Mucosa of rectum (tissue), 2 donors: ENCODE results near the gene OR2Z1.
"Not testable (repeated sequence)": the region's sequence is repeated elsewhere in the genome, so short reads cannot be mapped to it uniquely, and the experiment has no call there.

Source experiments
- H3K27ac ChIP-seq, 2 donors: one replicate each; pipeline ENCODE4 v1.7.0; 2013; ENCODE audit warnings: inconsistent platforms in 2 of 2, low read depth in 2 of 2, low read length in 2 of 2
- H3K27me3 ChIP-seq, 2 donors: one replicate each; pipeline ENCODE4 v1.7.0; 2013; ENCODE audit warnings: low read length in 2 of 2; ENCODE audit not compliant: control insufficient read depth in 2 of 2, insufficient read depth in 2 of 2
- H3K36me3 ChIP-seq, 2 donors: one replicate each; pipeline ENCODE4 v1.7.0; 2013; ENCODE audit warnings: low read length in 2 of 2; ENCODE audit not compliant: control insufficient read depth in 2 of 2, insufficient read depth in 2 of 2
- H3K4me1 ChIP-seq, 2 donors: one replicate each; pipeline ENCODE4 v1.7.0; 2013; ENCODE audit warnings: low read length in 2 of 2, mild to moderate bottlenecking in 1 of 2; ENCODE audit not compliant: control insufficient read depth in 2 of 2, insufficient read depth in 2 of 2
- H3K4me3 ChIP-seq, 2 donors: one replicate each; pipeline ENCODE4 v1.7.0; 2013; ENCODE audit warnings: low read length in 2 of 2
- H3K9ac ChIP-seq, 2 donors: one replicate each; pipeline ENCODE4 v1.7.0; 2013; ENCODE audit warnings: low read length in 2 of 2, low read depth in 1 of 2, mild to moderate bottlenecking in 1 of 2
- H3K9me3 ChIP-seq, 2 donors: one replicate each; pipeline ENCODE4 v1.7.0; 2013; ENCODE audit warnings: low read length in 2 of 2; ENCODE audit not compliant: control insufficient read depth in 2 of 2
- donor health status: healthy.
- donor health status: Normal muscosa, but diverticular disease.

Gene OR2Z1

GRCh38 chr19:8702350-8702749, 19.1 kb upstream of the OR2Z1 start:
- Histone ChIP-seq H3K36me3 (no peaks in the 10 kb centered on the region), H3K9me3 (no peaks in the 10 kb centered on the region), H3K9ac (no peak overlapping the region), H3K27me3 (peaks cover 0 to 2% of the 10 kb centered on the region in 2 donors), H3K27ac (no peak overlapping the region), H3K4me1 (no peaks in the 10 kb centered on the region), H3K4me3 (no peak overlapping the region)

GRCh38 chr19:8703223-8703622, 18.2 kb upstream of the OR2Z1 start:
- Histone ChIP-seq H3K4me1 (no peaks in the 10 kb centered on the region), H3K9ac (no peak overlapping the region), H3K27me3 (peaks cover 0 to 2% of the 10 kb centered on the region in 2 donors)

DNA sequence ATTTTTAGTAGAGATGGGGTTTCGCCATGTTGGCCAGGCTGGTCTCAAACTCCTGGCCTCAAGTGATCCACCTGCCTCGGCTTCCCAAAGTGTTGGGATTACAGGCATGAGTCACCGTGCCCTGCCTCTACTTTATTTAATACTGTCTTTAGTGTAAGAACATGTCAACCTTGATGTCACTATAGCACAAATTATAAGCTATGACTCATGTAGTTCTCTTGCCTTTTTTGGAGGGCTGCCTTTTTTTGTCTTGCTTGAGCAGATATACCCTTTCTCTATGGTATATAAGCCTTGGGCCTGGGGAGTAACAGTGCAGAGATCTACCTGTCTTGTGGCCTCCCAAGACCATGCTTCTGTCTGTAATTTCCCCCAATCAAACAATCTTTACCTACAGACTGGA, 16.1 kb upstream of the OR2Z1 start:
- H3K9ac ChIP-seq, H3K4me3 ChIP-seq, H3K27ac ChIP-seq, H3K9me3 ChIP-seq, H3K27me3 ChIP-seq, H3K36me3 ChIP-seq, H3K4me1 ChIP-seq: not testable (repeated sequence)

More at GRCh38 chr19:8703223-8703622, 18.2 kb upstream of the OR2Z1 start:
- Histone ChIP-seq H3K36me3 (no peaks in the 10 kb centered on the region), H3K9me3 (no peaks in the 10 kb centered on the region), H3K27ac (no peak overlapping the region), H3K4me3 (no peak overlapping the region)

DNA sequence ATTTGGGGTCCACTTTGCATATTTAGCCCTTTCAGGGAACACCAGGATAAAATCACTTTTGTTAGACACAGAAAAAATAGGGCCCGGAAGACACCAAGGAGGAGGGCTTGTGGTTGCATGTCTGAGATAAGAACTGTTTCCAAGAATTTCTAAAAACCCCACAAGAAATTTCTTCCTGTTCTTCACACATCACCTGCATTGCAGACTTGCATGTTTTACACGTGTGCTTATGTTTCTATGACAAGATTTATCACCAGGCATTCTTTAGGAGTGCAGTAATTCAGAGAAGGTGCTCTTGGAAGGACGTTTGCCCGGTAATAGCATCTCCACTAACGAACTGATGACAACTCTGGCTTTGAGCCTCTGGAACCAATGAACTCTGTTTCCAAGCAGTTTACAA, 15.7 kb upstream of the OR2Z1 start:
- H3K4me3 ChIP-seq, result no peak overlapping the region
- H3K9me3 ChIP-seq, result no peaks in the 10 kb centered on the region
- no peaks in the 10 kb centered on the region for H3K36me3 ChIP-seq
- no peak overlapping the region for H3K27ac ChIP-seq
- H3K4me1 ChIP-seq, result no peaks in the 10 kb centered on the region
- no peak overlapping the region for H3K9ac ChIP-seq
- no peaks in the 10 kb centered on the region for H3K27me3 ChIP-seq

- H3K4me1 ChIP-seq, H3K9me3 ChIP-seq, H3K27ac ChIP-seq, H3K27me3 ChIP-seq, H3K4me3 ChIP-seq, H3K9ac ChIP-seq, H3K36me3 ChIP-seq: not testable (repeated sequence)
Observed at GRCh38 chr19:8710337-8710736, 11.1 kb upstream of the OR2Z1 start.

DNA sequence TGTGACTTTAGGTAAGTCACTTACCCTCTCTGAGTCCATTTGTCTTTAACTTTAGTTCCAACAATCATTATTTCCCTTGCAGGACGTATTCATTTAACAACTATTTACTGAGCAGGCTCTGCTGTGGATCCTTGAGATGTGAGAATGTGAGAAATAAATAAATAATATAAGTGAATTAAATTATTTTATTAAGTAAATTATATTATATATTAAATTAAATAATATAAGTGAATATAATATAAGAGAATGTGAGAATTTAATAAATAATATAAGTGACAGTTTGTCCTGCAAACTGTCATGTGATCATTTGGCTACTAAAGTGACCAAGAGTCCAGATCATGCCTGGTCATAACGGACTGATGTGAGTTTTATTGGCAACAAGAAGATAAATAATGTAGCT, 598 bp downstream of the OR2Z1 start:
- no peaks in the 10 kb centered on the region for H3K36me3 ChIP-seq

GRCh38 chr19:8724276-8724675, 2.8 kb downstream of the OR2Z1 start:
- Histone ChIP-seq H3K4me1 (no peaks in the 10 kb centered on the region), H3K4me3 (no peak overlapping the region), H3K9me3 (no peaks in the 10 kb centered on the region), H3K9ac (no peak overlapping the region), H3K27me3 (no peaks in the 10 kb centered on the region), H3K27ac (no peak overlapping the region), H3K36me3 (no peaks in the 10 kb centered on the region)

More for the DNA sequence above, 598 bp downstream of the OR2Z1 start:
- Histone ChIP-seq H3K4me1 (no peaks in the 10 kb centered on the region), H3K27me3 (no peaks in the 10 kb centered on the region), H3K4me3 (no peak overlapping the region), H3K9ac (no peak overlapping the region), H3K27ac (no peak overlapping the region), H3K9me3 (no peaks in the 10 kb centered on the region)

GRCh38 chr19:8731428-8732169, 10.2 kb downstream of the OR2Z1 start:
- Histone ChIP-seq H3K4me3 (no peak overlapping the region), H3K4me1 (no peaks in the 10 kb centered on the region), H3K27ac (no peak overlapping the region), H3K27me3 (no peaks in the 10 kb centered on the region), H3K36me3 (no peaks in the 10 kb centered on the region), H3K9me3 (no peaks in the 10 kb centered on the region), H3K9ac (no peak overlapping the region)

DNA sequence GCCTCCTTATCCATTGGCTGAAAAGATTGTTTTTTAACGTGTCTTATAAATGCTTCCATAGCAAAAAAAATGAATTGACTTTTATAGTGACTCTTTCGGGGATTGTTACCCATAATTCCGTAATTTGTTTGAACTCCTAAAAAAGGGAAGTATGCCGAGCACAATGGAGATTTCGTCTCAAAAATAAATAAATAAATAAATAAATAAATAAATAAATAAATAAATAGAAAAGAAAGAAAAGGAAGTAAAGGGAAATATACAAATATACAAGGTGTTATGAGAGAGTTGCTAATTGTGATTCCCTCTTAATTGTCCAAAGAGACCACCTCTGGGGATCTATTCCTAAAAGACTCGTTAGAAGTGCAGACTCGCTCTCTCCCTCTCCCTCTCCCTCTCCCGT, 16.9 kb downstream of the OR2Z1 start:
- H3K27ac ChIP-seq, result no peak overlapping the region
- H3K9ac ChIP-seq, result no peak overlapping the region
- no peaks in the 10 kb centered on the region for H3K27me3 ChIP-seq
- H3K4me3 ChIP-seq, result no peak overlapping the region
- no peaks in the 10 kb centered on the region for H3K9me3 ChIP-seq
- no peaks in the 10 kb centered on the region for H3K36me3 ChIP-seq
- no peaks in the 10 kb centered on the region for H3K4me1 ChIP-seq

GRCh38 chr19:8739291-8740065, 18.0 kb downstream of the OR2Z1 start:
- H3K9me3 ChIP-seq, H3K36me3 ChIP-seq, H3K4me3 ChIP-seq, H3K9ac ChIP-seq, H3K27ac ChIP-seq, H3K27me3 ChIP-seq, H3K4me1 ChIP-seq: not testable (repeated sequence)
